ENCODE data around the gene SMAP1. TPM values are rescaled to one million over a fixed set of nuclear protein-coding genes. Genes with fewer than 3 reads are reported as not detected.
A peak's percentile ranks its signal among the peaks of the same experiment; 100 is the strongest.

Gene SMAP1
- total and polyA plus RNA-seq, 5 donors from 2014 or later = 17.5 to 35.2 (median 28.3) TPM

- no peaks in the 10 kb centered on the region for H3K9me3 ChIP-seq (ENCODE audit: control insufficient read depth in 2 of 2, low read length in 2 of 2)
- Mint-ChIP-seq H3K9me3 (peaks cover 0 to 15% (median 6%) of the 10 kb centered on the region in 7 donors), H3K4me1 (peaks cover 0 to 14% (median 5%) of the 10 kb centered on the region in 4 donors), H3K4me3 (no peak overlapping the region), H3K36me3 (peaks cover 20% of the 10 kb centered on the region), H3K27me3 (no peaks in the 10 kb centered on the region), H3K27ac (no peak overlapping the region)
- peaks cover 3% of the 10 kb centered on the region for H3K36me3 ChIP-seq (ENCODE audit: control insufficient read depth, insufficient read depth, low read length)
- no peak overlapping the region for H3K4me3 ChIP-seq (ENCODE audit: low read depth, low read length)
- no peak for ATAC-seq (ENCODE audit: low read depth in 2 of 2)
- no peak for DNase-seq
- H3K27me3 ChIP-seq (ENCODE audit: control insufficient read depth, insufficient read depth, low read length) = no peaks in the 10 kb centered on the region
- no peak overlapping the region for H3K27ac ChIP-seq (ENCODE audit: insufficient read depth, low read length, poor library complexity, severe bottlenecking)
- no peaks in the 10 kb centered on the region for H3K4me1 ChIP-seq (ENCODE audit: control insufficient read depth, insufficient read depth, low read length, poor library complexity, severe bottlenecking)
Measured at GRCh38 chr6:70790483-70791224, 123.0 kb downstream of the SMAP1 start.

- Mint-ChIP-seq H3K27ac (no peak overlapping the region), H3K4me1 (peaks cover 17 to 49% (median 30%) of the 10 kb centered on the region in 4 donors), H3K27me3 (no peaks in the 10 kb centered on the region), H3K4me3 (no peak overlapping the region), H3K9me3 (peaks cover 0 to 6% (median 4%) of the 10 kb centered on the region in 7 donors), H3K36me3 (peaks cover 50% of the 10 kb centered on the region)
- Histone ChIP-seq H3K4me1 (ENCODE audit: control insufficient read depth, insufficient read depth, low read length, poor library complexity, severe bottlenecking) (no peaks in the 10 kb centered on the region), H3K36me3 (ENCODE audit: control insufficient read depth, insufficient read depth, low read length) (peaks cover 3% of the 10 kb centered on the region), H3K27me3 (ENCODE audit: control insufficient read depth, insufficient read depth, low read length) (no peaks in the 10 kb centered on the region), H3K27ac (ENCODE audit: insufficient read depth, low read length, poor library complexity, severe bottlenecking) (no peak overlapping the region), H3K9me3 (ENCODE audit: control insufficient read depth in 2 of 2, low read length in 2 of 2) (no peaks in the 10 kb centered on the region), H3K4me3 (ENCODE audit: low read depth, low read length) (no peak overlapping the region)
- DNase-seq = no peak
- no peak for ATAC-seq (ENCODE audit: low read depth in 2 of 2)
Measured at GRCh38 chr6:70797625-70798024, 129.9 kb downstream of the SMAP1 start.

- no peak overlapping the region for H3K27ac Mint-ChIP-seq
- ATAC-seq (ENCODE audit: low read depth in 2 of 2) (no peak), DNase-seq (no peak)
- Histone ChIP-seq H3K9me3 (ENCODE audit: control insufficient read depth in 2 of 2, low read length in 2 of 2) (no peaks in the 10 kb centered on the region), H3K4me3 (ENCODE audit: low read depth, low read length) (no peak overlapping the region), H3K4me1 (ENCODE audit: control insufficient read depth, insufficient read depth, low read length, poor library complexity, severe bottlenecking) (no peaks in the 10 kb centered on the region), H3K27ac (ENCODE audit: insufficient read depth, low read length, poor library complexity, severe bottlenecking) (no peak overlapping the region), H3K36me3 (ENCODE audit: control insufficient read depth, insufficient read depth, low read length) (peaks cover 12% of the 10 kb centered on the region), H3K27me3 (ENCODE audit: control insufficient read depth, insufficient read depth, low read length) (no peaks in the 10 kb centered on the region)
- H3K4me1 Mint-ChIP-seq = peaks cover 7 to 28% (median 11%) of the 10 kb centered on the region in 4 donors
- H3K27me3 Mint-ChIP-seq = no peaks in the 10 kb centered on the region
- peaks cover 0 to 6% (median 2%) of the 10 kb centered on the region in 7 donors for H3K9me3 Mint-ChIP-seq
- H3K4me3 Mint-ChIP-seq = peak overlapping the region in 1 of 4 donors; percentile 68
- peaks cover 72% of the 10 kb centered on the region for H3K36me3 Mint-ChIP-seq
Measured at GRCh38 chr6:70806086-70806485, 138.4 kb downstream of the SMAP1 start.

GRCh38 chr6:70811788-70812187, 144.1 kb downstream of the SMAP1 start:
- Histone ChIP-seq H3K27ac (ENCODE audit: insufficient read depth, low read length, poor library complexity, severe bottlenecking) (no peak overlapping the region), H3K9me3 (ENCODE audit: control insufficient read depth in 2 of 2, low read length in 2 of 2) (no peaks in the 10 kb centered on the region), H3K4me1 (ENCODE audit: control insufficient read depth, insufficient read depth, low read length, poor library complexity, severe bottlenecking) (no peaks in the 10 kb centered on the region), H3K27me3 (ENCODE audit: control insufficient read depth, insufficient read depth, low read length) (no peaks in the 10 kb centered on the region), H3K36me3 (ENCODE audit: control insufficient read depth, insufficient read depth, low read length) (peaks cover 9% of the 10 kb centered on the region), H3K4me3 (ENCODE audit: low read depth, low read length) (no peak overlapping the region)
- H3K4me3 Mint-ChIP-seq = no peak overlapping the region
- H3K27me3 Mint-ChIP-seq = no peaks in the 10 kb centered on the region
- no peaks in the 10 kb centered on the region for H3K9me3 Mint-ChIP-seq
- peaks cover 0 to 15% (median 10%) of the 10 kb centered on the region in 4 donors for H3K4me1 Mint-ChIP-seq
- ATAC-seq (ENCODE audit: low read depth in 2 of 2) (no peak), DNase-seq (no peak)
- H3K27ac Mint-ChIP-seq = no peak overlapping the region
- H3K36me3 Mint-ChIP-seq = peaks cover 37% of the 10 kb centered on the region

- no peaks in the 10 kb centered on the region for H3K27me3 ChIP-seq (ENCODE audit: control insufficient read depth, insufficient read depth, low read length)
- Mint-ChIP-seq H3K9me3 (no peaks in the 10 kb centered on the region), H3K4me3 (no peak overlapping the region), H3K4me1 (peaks cover 0 to 15% (median 8%) of the 10 kb centered on the region in 4 donors), H3K36me3 (peaks cover 20% of the 10 kb centered on the region), H3K27me3 (no peaks in the 10 kb centered on the region), H3K27ac (no peak overlapping the region)
- DNase-seq (no peak), ATAC-seq (ENCODE audit: low read depth in 2 of 2) (no peak)
- no peak overlapping the region for H3K27ac ChIP-seq (ENCODE audit: insufficient read depth, low read length, poor library complexity, severe bottlenecking)
- no peaks in the 10 kb centered on the region for H3K4me1 ChIP-seq (ENCODE audit: control insufficient read depth, insufficient read depth, low read length, poor library complexity, severe bottlenecking)
- H3K4me3 ChIP-seq (ENCODE audit: low read depth, low read length) = no peak overlapping the region
- peaks cover 4% of the 10 kb centered on the region for H3K36me3 ChIP-seq (ENCODE audit: control insufficient read depth, insufficient read depth, low read length)
- H3K9me3 ChIP-seq (ENCODE audit: control insufficient read depth in 2 of 2, low read length in 2 of 2) = no peaks in the 10 kb centered on the region
Measured at GRCh38 chr6:70813885-70814284, 146.2 kb downstream of the SMAP1 start.

GRCh38 chr6:70819646-70820045, 152.0 kb downstream of the SMAP1 start:
- H3K4me3 Mint-ChIP-seq = no peak overlapping the region
- Histone ChIP-seq H3K36me3 (ENCODE audit: control insufficient read depth, insufficient read depth, low read length) (peaks cover 9% of the 10 kb centered on the region), H3K4me1 (ENCODE audit: control insufficient read depth, insufficient read depth, low read length, poor library complexity, severe bottlenecking) (no peaks in the 10 kb centered on the region), H3K27ac (ENCODE audit: insufficient read depth, low read length, poor library complexity, severe bottlenecking) (no peak overlapping the region), H3K27me3 (ENCODE audit: control insufficient read depth, insufficient read depth, low read length) (no peaks in the 10 kb centered on the region), H3K4me3 (ENCODE audit: low read depth, low read length) (no peak overlapping the region), H3K9me3 (ENCODE audit: control insufficient read depth in 2 of 2, low read length in 2 of 2) (peaks cover 6 to 14% of the 10 kb centered on the region in 2 experiments)
- DNase-seq (no peak), ATAC-seq (ENCODE audit: low read depth in 2 of 2) (no peak)
- H3K27ac Mint-ChIP-seq = no peak overlapping the region
- H3K9me3 Mint-ChIP-seq = peaks cover 0 to 10% (median 5%) of the 10 kb centered on the region in 7 donors
- H3K4me1 Mint-ChIP-seq = peaks cover 0 to 18% (median 5%) of the 10 kb centered on the region in 4 donors
- H3K27me3 Mint-ChIP-seq = no peaks in the 10 kb centered on the region
- H3K36me3 Mint-ChIP-seq = peaks cover 24% of the 10 kb centered on the region

- H3K36me3 Mint-ChIP-seq = peaks cover 22% of the 10 kb centered on the region
- no peak overlapping the region for H3K27ac ChIP-seq (ENCODE audit: insufficient read depth, low read length, poor library complexity, severe bottlenecking)
- peaks cover 6 to 14% of the 10 kb centered on the region in 2 experiments for H3K9me3 ChIP-seq (ENCODE audit: control insufficient read depth in 2 of 2, low read length in 2 of 2)
Measured at GRCh38 chr6:70820778-70821177, 153.1 kb downstream of the SMAP1 start.

GRCh38 chr6:70821751-70822150, 154.1 kb downstream of the SMAP1 start:
- H3K36me3 ChIP-seq (ENCODE audit: control insufficient read depth, insufficient read depth, low read length) = peaks cover 9% of the 10 kb centered on the region
- H3K27me3 ChIP-seq (ENCODE audit: control insufficient read depth, insufficient read depth, low read length) = no peaks in the 10 kb centered on the region
- DNase-seq = no peak
- H3K9me3 ChIP-seq (ENCODE audit: control insufficient read depth in 2 of 2, low read length in 2 of 2) = peaks cover 6 to 14% of the 10 kb centered on the region in 2 experiments
- H3K4me1 Mint-ChIP-seq = peaks cover 0 to 11% (median 3%) of the 10 kb centered on the region in 4 donors
- H3K27ac ChIP-seq (ENCODE audit: insufficient read depth, low read length, poor library complexity, severe bottlenecking) = no peak overlapping the region
- no peaks in the 10 kb centered on the region for H3K27me3 Mint-ChIP-seq
- no peak overlapping the region for H3K4me3 Mint-ChIP-seq
- no peak for ATAC-seq (ENCODE audit: low read depth in 2 of 2)
- H3K9me3 Mint-ChIP-seq = peaks cover 0 to 10% (median 5%) of the 10 kb centered on the region in 7 donors
- peaks cover 22% of the 10 kb centered on the region for H3K36me3 Mint-ChIP-seq
- no peaks in the 10 kb centered on the region for H3K4me1 ChIP-seq (ENCODE audit: control insufficient read depth, insufficient read depth, low read length, poor library complexity, severe bottlenecking)
- H3K4me3 ChIP-seq (ENCODE audit: low read depth, low read length) = no peak overlapping the region
- no peak overlapping the region for H3K27ac Mint-ChIP-seq

More at GRCh38 chr6:70820778-70821177, 153.1 kb downstream of the SMAP1 start:
- Histone ChIP-seq H3K4me3 (ENCODE audit: low read depth, low read length) (no peak overlapping the region), H3K27me3 (ENCODE audit: control insufficient read depth, insufficient read depth, low read length) (no peaks in the 10 kb centered on the region), H3K36me3 (ENCODE audit: control insufficient read depth, insufficient read depth, low read length) (peaks cover 9% of the 10 kb centered on the region), H3K4me1 (ENCODE audit: control insufficient read depth, insufficient read depth, low read length, poor library complexity, severe bottlenecking) (no peaks in the 10 kb centered on the region)
- Mint-ChIP-seq H3K4me3 (no peak overlapping the region), H3K27me3 (no peaks in the 10 kb centered on the region), H3K9me3 (peaks cover 0 to 10% (median 5%) of the 10 kb centered on the region in 7 donors), H3K27ac (no peak overlapping the region), H3K4me1 (peaks cover 0 to 14% (median 5%) of the 10 kb centered on the region in 4 donors)
- ATAC-seq (ENCODE audit: low read depth in 2 of 2) = no peak
- DNase-seq = no peak

Measured in CD4-positive, CD25-positive, alpha-beta regulatory T cell (primary cell).